Measurements from ENCODE around the gene SMARCA4. TPM values are rescaled to one million over a fixed set of nuclear protein-coding genes. Genes with fewer than 3 reads are reported as not detected.
A peak's percentile ranks its signal among the peaks of the same experiment; 100 is the strongest.

The SMARCA4 gene
- total and polyA plus RNA-seq, 7 donors, result 22.5 to 73.9 (median 39.1) TPM

- WGBS, 2 donors, result 92 to 93% methylated on average over 3 of the region's 3 CpGs
- H3K36me3 ChIP-seq, result peaks cover 0 to 17% (median 7%) of the 10 kb centered on the region in 4 donors
These were observed 102.6 kb downstream of the SMARCA4 start for GRCh38 chr19:11063434-11063833.

GRCh38 chr19:11064831-11065303, 104.0 kb downstream of the SMARCA4 start:
- WGBS, 2 donors, result 88 to 89% methylated on average over 10 of the region's 10 CpGs
- intact Hi-C loops (cut with DNase I), result no loop called here

More at GRCh38 chr19:11063434-11063833, 102.6 kb downstream of the SMARCA4 start:
- TF ChIP-seq CTCF (IDR thresholded peaks at IDR 0.05) (no peak), POLR2A (IDR thresholded peaks at IDR 0.05) (no peak), EP300 (IDR thresholded peaks at IDR 0.05) (no peak), POLR2AphosphoS5 (IDR thresholded peaks at IDR 0.05) (no peak)
- Histone ChIP-seq H3K4me3 (no peak overlapping the region), H3K27me3 (no peaks in the 10 kb centered on the region), H3K4me1 (peaks cover 0 to 31% (median 18%) of the 10 kb centered on the region in 4 donors), H3K9me3 (no peaks in the 10 kb centered on the region), H3K27ac (peak overlapping the region in 3 of 4 donors; percentile 81 to 87 (median 84))
- no peak for DNase-seq
- intact Hi-C loops (cut with DNase I), result loop anchor here (2.0 kb wide), 1 partner anchor 21 kb away; no protein-coding TSS in a partner anchor

GRCh38 chr19:11066326-11066725, 105.5 kb downstream of the SMARCA4 start:
- Histone ChIP-seq H3K27ac (no peak overlapping the region), H3K4me1 (peaks cover 0 to 23% (median 16%) of the 10 kb centered on the region in 4 donors), H3K4me3 (no peak overlapping the region), H3K9me3 (no peaks in the 10 kb centered on the region), H3K36me3 (peaks cover 0 to 5% (median 0%) of the 10 kb centered on the region in 4 donors), H3K27me3 (no peaks in the 10 kb centered on the region)
- 92 to 93% methylated on average over 5 of the region's 5 CpGs for WGBS, 2 donors
- TF ChIP-seq CTCF (IDR thresholded peaks at IDR 0.05) (no peak), POLR2A (IDR thresholded peaks at IDR 0.05) (no peak), EP300 (IDR thresholded peaks at IDR 0.05) (no peak)
- intact Hi-C loops (cut with DNase I), result no loop called here
- no peak for DNase-seq

More at GRCh38 chr19:11064831-11065303, 104.0 kb downstream of the SMARCA4 start:
- H3K27me3 ChIP-seq, result no peaks in the 10 kb centered on the region
- DNase-seq, result no peak
- TF ChIP-seq EP300 (IDR thresholded peaks at IDR 0.05) (no peak), POLR2A (IDR thresholded peaks at IDR 0.05) (no peak), CTCF (IDR thresholded peaks at IDR 0.05) (no peak), POLR2AphosphoS5 (IDR thresholded peaks at IDR 0.05) (no peak)
- H3K4me1 ChIP-seq, result peaks cover 0 to 31% (median 18%) of the 10 kb centered on the region in 4 donors
- H3K27ac ChIP-seq, result peak overlapping the region; percentile 47 to 84 (median 59)
- H3K4me3 ChIP-seq, result no peak overlapping the region
- H3K36me3 ChIP-seq, result peaks cover 0 to 13% (median 3%) of the 10 kb centered on the region in 4 donors
- H3K9me3 ChIP-seq, result no peaks in the 10 kb centered on the region

GRCh38 chr19:11067356-11068113, 106.7 kb downstream of the SMARCA4 start:
- peaks cover 0 to 11% (median 4%) of the 10 kb centered on the region in 4 donors for H3K4me1 ChIP-seq
- TF ChIP-seq EP300 (IDR thresholded peaks at IDR 0.05) (no peak), POLR2AphosphoS5 (IDR thresholded peaks at IDR 0.05) (no peak), POLR2A (IDR thresholded peaks at IDR 0.05) (no peak)
- DNase-seq, result no peak
- H3K9me3 ChIP-seq, result no peaks in the 10 kb centered on the region
- H3K36me3 ChIP-seq, result peaks cover 0 to 5% (median 0%) of the 10 kb centered on the region in 4 donors
- intact Hi-C loops (cut with DNase I), result no loop called here
- H3K4me3 ChIP-seq, result no peak overlapping the region
- WGBS, 2 donors, result 91 to 93% methylated on average over 8 of the region's 8 CpGs
- H3K27me3 ChIP-seq, result no peaks in the 10 kb centered on the region
- H3K27ac ChIP-seq, result no peak overlapping the region

GRCh38 chr19:11069561-11069960, 108.7 kb downstream of the SMARCA4 start:
- DNase-seq, result no peak
- TF ChIP-seq EP300 (IDR thresholded peaks at IDR 0.05) (no peak), POLR2A (IDR thresholded peaks at IDR 0.05) (no peak), POLR2AphosphoS5 (IDR thresholded peaks at IDR 0.05) (no peak), CTCF (IDR thresholded peaks at IDR 0.05) (no peak)
- Histone ChIP-seq H3K36me3 (peaks cover 0 to 5% (median 0%) of the 10 kb centered on the region in 4 donors), H3K27me3 (no peaks in the 10 kb centered on the region), H3K4me3 (no peak overlapping the region), H3K4me1 (peaks cover 0 to 7% (median 3%) of the 10 kb centered on the region in 4 donors), H3K27ac (no peak overlapping the region), H3K9me3 (no peaks in the 10 kb centered on the region)
- intact Hi-C loops (cut with DNase I), result no loop called here
- WGBS, 2 donors, result 88 to 92% methylated on average over 9 of the region's 9 CpGs
